ENCODE results near the gene PGM5. TPM values are rescaled to one million over a fixed set of nuclear protein-coding genes. Genes with fewer than 3 reads are reported as not detected.

PGM5 gene
- total and polyA plus RNA-seq, 2 of the 4 experiments (the other 2 are of a cell fraction): 8.3 to 14.7 TPM

DNA sequence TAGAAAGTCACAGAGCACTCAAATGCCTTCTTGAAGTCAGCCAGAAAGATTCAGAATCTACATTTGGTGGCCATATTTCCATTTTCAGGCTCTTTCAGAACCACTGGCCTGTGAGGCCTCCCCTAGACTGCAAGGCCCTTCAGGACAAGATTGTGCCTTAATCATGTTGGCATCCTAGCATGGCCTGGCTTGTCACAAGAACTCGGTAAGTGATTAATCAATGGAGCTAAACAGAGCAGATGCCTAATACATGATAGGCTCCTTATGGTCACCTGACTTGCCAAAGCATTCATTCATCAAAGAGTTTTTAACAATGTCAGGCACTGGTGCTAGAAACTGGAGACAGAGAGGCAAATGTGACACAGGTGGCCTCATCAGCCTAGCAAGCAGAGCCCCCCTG lies 70.3 kb downstream of the PGM5 start:
- CTCF ChIA-PET: interaction anchor here (0.6 kb wide), 1 partner anchor 31 kb away, joined by 3 read pairs; no protein-coding TSS in a partner anchor
- H2AFZ ChIP-seq (replicated peaks; ENCODE audit: low read length, poor library complexity): no peak overlapping the region
- in situ Hi-C loops (cut with MboI; ENCODE audit: low sequenced_read_pairs) (no loop called here), intact Hi-C loops (cut with micrococcal nuclease) (no loop called here), dilution Hi-C loops (cut with HindIII; ENCODE audit: low sequenced_read_pairs, unreplicated experiment) (no loop called here)
- H3K9me3 ChIP-seq (ENCODE audit: control insufficient read depth, insufficient read depth, low read length): no peaks in the 10 kb centered on the region
- no peaks in the 10 kb centered on the region for H3K27me3 ChIP-seq (ENCODE audit: control insufficient read depth, insufficient read depth, low read length)
- H3K56ac ChIP-seq (ENCODE audit: extremely low read depth, insufficient read depth, low read length): no peak overlapping the region
- no peaks in the 10 kb centered on the region for H3K36me3 ChIP-seq (ENCODE audit: control insufficient read depth, insufficient read depth, low read length)
- H3K23ac ChIP-seq (ENCODE audit: low read depth, low read length): no peak overlapping the region
- H3K4me1 ChIP-seq (ENCODE audit: control insufficient read depth, insufficient read depth, low read length): peaks cover 5% of the 10 kb centered on the region
- TF ChIP-seq NFE2L2 (IDR thresholded peaks at IDR 0.05; ENCODE audit: low read depth, low read length) (no peak), MAFK (IDR thresholded peaks at IDR 0.05; ENCODE audit: low read depth, low read length) (no peak), MAZ (IDR thresholded peaks at IDR 0.05; ENCODE audit: borderline replicate concordance, low read depth, low read length) (no peak), SMC3 (IDR thresholded peaks at IDR 0.05; ENCODE audit: low read depth, low read length) (no peak), ELK1 (IDR thresholded peaks at IDR 0.05; ENCODE audit: borderline replicate concordance, low read depth, low read length) (no peak), CEBPB (IDR thresholded peaks at IDR 0.05; ENCODE audit: low read depth, low read length) (no peak), RCOR1 (IDR thresholded peaks at IDR 0.05; ENCODE audit: insufficient replicate concordance, low read length) (no peak), MXI1 (IDR thresholded peaks at IDR 0.05; ENCODE audit: borderline replicate concordance, low read depth, low read length) (no peak), RFX5 (IDR thresholded peaks at IDR 0.05; ENCODE audit: low read depth, low read length) (no peak), CHD1 (IDR thresholded peaks at IDR 0.05; ENCODE audit: low read depth, low read length) (no peak), POLR2A (IDR thresholded peaks at IDR 0.05; ENCODE audit: low read depth, low read length) (no peak), BHLHE40 (IDR thresholded peaks at IDR 0.05; ENCODE audit: low read depth, low read length) (no peak), RAD21 (IDR thresholded peaks at IDR 0.05; ENCODE audit: low read length) (no peak), FOS (IDR thresholded peaks at IDR 0.05; ENCODE audit: low read depth, low read length) (no peak)
- TF ChIP-seq, protein P1, sequence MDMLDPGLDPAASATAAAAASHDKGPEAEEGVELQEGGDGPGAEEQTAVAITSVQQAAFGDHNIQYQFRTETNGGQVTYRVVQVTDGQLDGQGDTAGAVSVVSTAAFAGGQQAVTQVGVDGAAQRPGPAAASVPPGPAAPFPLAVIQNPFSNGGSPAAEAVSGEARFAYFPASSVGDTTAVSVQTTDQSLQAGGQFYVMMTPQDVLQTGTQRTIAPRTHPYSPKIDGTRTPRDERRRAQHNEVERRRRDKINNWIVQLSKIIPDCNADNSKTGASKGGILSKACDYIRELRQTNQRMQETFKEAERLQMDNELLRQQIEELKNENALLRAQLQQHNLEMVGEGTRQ (IDR thresholded peaks at IDR 0.05; ENCODE audit: low read depth, low read length): no peak
- TF ChIP-seq, protein P2, sequence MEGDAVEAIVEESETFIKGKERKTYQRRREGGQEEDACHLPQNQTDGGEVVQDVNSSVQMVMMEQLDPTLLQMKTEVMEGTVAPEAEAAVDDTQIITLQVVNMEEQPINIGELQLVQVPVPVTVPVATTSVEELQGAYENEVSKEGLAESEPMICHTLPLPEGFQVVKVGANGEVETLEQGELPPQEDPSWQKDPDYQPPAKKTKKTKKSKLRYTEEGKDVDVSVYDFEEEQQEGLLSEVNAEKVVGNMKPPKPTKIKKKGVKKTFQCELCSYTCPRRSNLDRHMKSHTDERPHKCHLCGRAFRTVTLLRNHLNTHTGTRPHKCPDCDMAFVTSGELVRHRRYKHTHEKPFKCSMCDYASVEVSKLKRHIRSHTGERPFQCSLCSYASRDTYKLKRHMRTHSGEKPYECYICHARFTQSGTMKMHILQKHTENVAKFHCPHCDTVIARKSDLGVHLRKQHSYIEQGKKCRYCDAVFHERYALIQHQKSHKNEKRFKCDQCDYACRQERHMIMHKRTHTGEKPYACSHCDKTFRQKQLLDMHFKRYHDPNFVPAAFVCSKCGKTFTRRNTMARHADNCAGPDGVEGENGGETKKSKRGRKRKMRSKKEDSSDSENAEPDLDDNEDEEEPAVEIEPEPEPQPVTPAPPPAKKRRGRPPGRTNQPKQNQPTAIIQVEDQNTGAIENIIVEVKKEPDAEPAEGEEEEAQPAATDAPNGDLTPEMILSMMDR (conservative IDR thresholded peaks at IDR 0.05; ENCODE audit: low read depth, low read length): no peak
- WGBS, 2 experiments (ENCODE audit: extremely low coverage in 2 of 2, insufficient read length in 1 of 2): no CpG with 5 or more reads among the region's 1 CpG
- H2AK5ac ChIP-seq (ENCODE audit: low read depth, low read length): no peak overlapping the region
- H4K5ac ChIP-seq (ENCODE audit: low read depth, low read length): no peak overlapping the region
- no peak overlapping the region for H4K8ac ChIP-seq (ENCODE audit: low read depth in 2 of 2, low read length in 2 of 2)
- no peak overlapping the region for H3K9ac ChIP-seq (ENCODE audit: low read depth, low read length)
- no peaks in the 10 kb centered on the region for H3K9me1 ChIP-seq (ENCODE audit: insufficient read depth, low read length)
- no peak overlapping the region for H3K4ac ChIP-seq (ENCODE audit: low read depth, low read length)
- H2BK20ac ChIP-seq (ENCODE audit: low read depth, low read length): no peak overlapping the region
- H2BK120ac ChIP-seq (ENCODE audit: low read depth, low read length): no peak overlapping the region
- no peak for ATAC-seq (ENCODE audit: low read depth)
- no peak overlapping the region for H3K14ac ChIP-seq (replicated peaks; ENCODE audit: low read depth, low read length)
- POLR2A ChIA-PET (ENCODE audit: unreplicated experiment): no interaction called here
- no TSS peak for BruUV-seq (replicated peaks)
- H3K18ac ChIP-seq (ENCODE audit: low read depth, low read length): no peak overlapping the region
- no peak overlapping the region for H3K27ac ChIP-seq (ENCODE audit: insufficient read depth, low read length)
- H4K91ac ChIP-seq (ENCODE audit: insufficient read depth, low read depth, low read length): no peak overlapping the region
- DNase-seq: no peak
- no peak overlapping the region for H3K4me2 ChIP-seq (ENCODE audit: low read depth, low read length)
- H3K79me1 ChIP-seq (ENCODE audit: low read depth in 1 of 2, low read length in 2 of 2): no peaks in the 10 kb centered on the region
- no peak overlapping the region for H2BK15ac ChIP-seq (ENCODE audit: low read depth, low read length)
- no peak overlapping the region for H3K4me3 ChIP-seq (ENCODE audit: insufficient read depth, low read depth, low read length)
- no peak overlapping the region for H2AK9ac ChIP-seq (replicated peaks; ENCODE audit: low read depth, low read length, poor library complexity)
- no peak overlapping the region for H2BK5ac ChIP-seq (ENCODE audit: low read depth, low read length, poor library complexity, severe bottlenecking)
- no peaks in the 10 kb centered on the region for H4K20me1 ChIP-seq (ENCODE audit: insufficient read depth, low read length)
